ACHN (cell line): ENCODE results near the gene VSTM4.

Experiments
- DNase-seq: peaks from one replicate; pipeline ENCODE4 v3.0.0-alpha.2; 2015
- in situ Hi-C: cut with HindIII; loops from 2 replicates; pipeline ENCODE4 v1.10.0; 2017; ENCODE audit warnings: low sequenced_read_pairs, low pct_ligation_motif_present, low pct_unique_long_range_greater_than_20kb

Gene VSTM4

DNA sequence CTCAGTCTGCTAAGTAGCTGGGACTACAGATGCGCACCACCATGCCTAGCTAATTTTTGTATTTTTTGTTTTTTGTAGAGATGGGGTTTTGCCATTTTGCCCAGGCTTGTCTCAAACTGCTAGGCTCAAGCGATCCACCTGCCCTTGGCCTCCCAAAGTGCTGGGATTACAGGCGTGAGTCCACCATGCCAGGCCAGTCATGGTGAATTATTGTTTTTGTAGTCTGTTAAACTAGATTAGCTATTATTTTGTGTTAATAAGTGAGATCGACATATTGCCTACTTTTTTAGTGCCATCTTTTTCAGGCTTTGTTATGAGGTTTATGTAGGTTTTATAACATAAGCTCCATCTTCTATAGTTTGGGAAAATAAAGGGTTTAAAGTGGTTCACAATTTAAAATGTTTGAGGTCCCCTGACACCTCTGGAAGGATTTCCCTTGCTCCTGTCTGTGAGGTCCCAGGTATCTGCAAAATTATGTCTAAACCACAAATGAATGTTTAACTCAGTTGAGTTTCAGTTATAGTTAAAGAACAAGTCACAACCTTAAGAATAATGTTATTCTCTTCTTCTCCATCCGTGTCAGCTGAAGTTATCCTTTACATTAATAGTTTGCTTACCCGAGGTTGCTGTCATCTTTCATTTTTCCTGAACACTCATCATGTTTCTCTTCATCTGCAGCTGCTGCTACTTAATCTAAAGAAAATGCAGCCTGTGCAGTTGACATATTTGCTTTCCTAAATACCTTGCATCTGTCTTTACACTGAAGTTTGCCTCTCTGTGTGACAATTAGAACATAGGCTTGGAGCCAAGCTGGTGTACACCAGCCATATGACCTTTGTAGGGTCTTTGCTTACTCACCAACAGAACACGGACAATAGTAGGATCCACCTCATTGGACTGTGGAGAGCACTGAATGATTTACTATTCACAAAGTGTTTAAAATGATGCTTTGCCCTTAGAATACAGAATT lies 8.9 kb upstream of the VSTM4 start:
- no peak for DNase-seq
- in situ Hi-C loops = no loop called here

DNA sequence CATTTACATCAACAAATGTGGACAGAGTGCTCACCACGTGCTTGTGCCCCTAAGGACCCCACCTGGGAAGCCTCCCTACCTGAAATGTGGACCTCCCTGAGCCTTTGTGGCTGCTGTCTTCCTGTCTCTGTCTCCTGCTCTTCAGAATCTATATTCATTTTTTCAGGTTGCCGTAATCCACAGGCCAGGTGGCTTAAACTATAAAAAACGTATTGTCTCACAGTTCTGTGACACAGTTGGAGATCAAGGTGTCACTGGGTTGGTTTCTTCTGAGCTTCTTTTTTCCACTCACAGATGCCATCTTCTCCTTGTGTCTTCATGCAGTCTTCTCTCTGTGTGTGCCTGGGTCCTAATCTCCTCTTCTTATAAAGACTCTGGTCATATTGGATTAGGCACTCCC lies 5.6 kb upstream of the VSTM4 start:
- in situ Hi-C loops = no loop called here
- no peak for DNase-seq

DNA sequence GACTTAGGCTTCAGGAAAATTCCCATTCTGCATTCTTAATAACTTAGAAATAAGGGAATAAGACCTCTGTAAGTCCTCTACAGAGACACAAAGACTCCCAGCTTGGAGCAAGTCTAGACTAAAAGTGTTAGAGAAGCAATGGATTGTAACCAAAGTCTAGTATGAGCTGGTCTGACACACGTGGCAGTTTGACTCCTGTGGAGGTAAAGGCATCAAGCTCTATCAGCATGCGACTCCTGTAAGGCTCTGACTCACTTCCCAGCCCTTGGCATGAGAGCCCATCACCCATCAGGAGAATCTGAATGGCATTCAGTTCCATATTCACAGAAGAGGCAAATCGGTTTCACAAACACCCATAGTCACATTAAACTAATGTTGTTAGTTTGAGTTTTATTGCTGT lies 4.4 kb upstream of the VSTM4 start:
- in situ Hi-C loops = no loop called here
- no peak for DNase-seq

DNA sequence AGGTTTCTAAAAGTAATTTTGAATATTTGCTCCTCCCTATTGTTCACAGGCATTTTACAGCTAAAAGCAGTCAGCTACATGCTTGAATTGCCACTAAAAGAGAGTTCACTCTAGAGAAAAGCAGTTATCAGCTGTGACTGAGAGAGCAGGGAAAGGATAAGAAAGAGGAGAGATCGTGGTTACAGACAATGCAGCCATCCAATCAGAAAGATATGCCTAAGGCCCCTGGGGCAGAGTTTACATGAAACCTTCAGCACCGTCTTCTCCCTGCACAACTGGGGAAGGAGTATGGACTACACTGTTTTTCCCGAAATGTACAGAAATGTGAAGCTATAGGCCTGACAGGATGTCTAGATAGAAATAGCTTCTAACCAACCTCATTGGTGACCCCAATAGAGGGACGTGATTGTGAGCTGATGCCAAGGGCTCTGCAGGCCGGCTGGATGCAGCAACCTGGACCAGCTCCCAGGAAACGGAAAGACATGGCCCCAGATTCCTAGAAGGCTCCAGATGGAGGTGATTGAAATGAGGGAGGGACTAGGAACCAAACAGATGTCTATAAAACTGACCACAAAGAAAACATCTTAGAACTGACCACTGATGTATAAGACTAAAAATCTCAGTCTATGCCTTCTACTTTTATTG lies 3.2 kb upstream of the VSTM4 start:
- in situ Hi-C loops = no loop called here

DNA sequence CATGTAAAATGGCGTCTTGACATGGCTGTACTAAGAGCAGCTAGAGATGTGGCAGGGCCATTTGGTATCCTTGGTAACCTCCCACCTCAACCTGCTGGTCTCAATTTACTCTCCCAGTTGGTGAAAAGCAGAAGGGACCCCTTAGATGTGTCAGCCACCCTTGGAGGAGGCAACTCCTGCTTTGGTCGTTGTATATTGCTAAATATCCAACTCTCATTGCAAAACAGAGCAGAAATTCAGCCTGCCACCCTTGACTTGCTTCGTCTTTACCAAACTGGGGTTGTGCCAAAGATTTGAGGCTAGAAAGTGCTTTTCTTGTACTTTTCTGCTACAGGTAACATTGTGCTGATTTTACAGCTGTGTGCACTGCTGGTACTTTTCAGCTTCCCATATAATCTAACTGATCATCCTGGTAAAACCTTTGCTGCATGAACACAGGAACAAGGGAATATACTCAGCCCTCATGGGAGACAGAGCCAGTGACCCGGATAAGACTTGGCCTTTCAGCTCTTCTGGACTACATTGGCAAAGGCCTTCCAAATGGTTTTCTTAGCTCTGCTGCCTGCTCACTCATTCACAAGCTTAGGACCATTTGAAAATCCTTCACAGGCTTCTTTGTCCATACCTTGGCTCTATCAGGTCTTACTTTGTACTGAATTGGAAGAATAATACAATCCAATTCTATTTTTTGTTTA lies 2.2 kb upstream of the VSTM4 start:
- DNase-seq = no peak
- in situ Hi-C loops = no loop called here

More for the DNA sequence above, 3.2 kb upstream of the VSTM4 start:
- DNase-seq = no peak

DNA sequence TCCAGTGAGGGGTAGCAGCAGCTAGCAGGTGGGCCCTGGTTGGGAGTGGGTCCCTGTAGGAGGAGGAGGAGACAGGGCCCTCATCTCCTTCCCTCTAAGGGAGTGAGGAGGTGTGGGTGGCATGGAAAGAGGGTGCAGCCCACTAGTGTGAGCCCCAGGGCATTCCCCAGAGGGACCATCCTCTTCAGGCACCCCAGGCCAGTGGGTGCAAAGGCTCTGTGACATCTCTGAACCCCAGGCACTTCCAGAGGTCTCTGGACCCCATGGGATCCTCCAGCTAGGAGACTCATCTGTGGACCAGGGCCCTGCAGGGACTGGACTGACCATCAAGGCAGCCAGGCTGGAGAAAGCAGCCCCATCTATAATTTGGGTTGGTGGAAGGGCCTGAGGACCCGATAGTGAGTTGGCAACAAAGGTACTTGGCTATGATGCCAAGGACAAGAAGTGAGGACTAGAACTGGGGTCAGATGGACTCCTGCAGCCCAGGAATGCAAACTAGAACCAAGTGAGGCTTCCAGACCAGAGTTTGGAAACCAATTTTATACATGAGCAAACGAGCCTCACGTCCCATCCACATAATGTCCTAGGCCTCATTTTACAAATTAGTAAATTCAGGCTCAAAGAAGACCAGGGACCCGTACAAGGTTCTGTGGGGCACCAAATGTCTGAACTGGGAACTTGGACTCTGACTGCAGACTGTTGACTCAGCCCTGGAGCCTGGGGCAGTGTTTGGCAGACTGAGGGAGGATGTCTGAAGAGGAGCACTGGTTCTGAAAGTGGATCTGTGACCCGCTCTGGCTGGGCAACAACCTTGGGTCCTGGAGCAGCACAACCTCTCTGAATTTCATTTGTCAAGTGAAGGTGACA lies 1.4 kb upstream of the VSTM4 start:
- in situ Hi-C loops = no loop called here
- DNase-seq = no peak

DNA sequence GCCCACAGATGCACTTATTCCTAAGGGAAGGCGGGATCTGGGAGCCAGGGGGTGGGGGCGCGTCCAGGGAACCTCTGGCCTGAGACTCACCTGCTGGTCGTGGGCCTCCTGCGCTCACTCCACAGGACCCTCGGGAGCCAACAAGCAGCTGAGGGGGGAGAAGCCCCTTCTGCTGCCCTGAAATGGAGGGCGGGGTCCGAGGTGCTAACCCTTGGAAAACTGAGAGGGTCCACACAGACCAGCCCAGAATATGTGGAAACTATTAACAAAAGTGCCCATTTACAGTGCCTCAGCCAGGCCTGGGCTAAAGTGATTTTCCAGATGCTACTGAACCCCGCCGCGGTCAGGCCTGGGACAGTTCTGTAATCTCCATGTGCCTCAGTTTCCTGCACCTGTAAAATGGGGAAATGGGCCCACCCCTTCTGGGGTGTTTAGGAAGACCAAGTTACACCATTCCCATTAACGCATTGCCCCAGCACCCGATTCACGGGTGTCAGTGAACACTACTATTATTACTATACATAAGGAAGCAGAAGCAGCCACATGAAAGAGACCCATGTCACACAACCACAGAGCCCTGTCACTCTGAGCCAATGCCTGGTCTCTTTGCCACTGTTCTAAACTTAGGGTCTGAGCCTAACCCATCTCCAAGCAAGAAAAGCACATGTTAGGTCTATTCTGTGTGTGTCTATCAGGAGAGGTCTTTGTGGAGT lies 630 bp upstream of the VSTM4 start:
- DNase-seq = no peak
- in situ Hi-C loops = no loop called here

DNA sequence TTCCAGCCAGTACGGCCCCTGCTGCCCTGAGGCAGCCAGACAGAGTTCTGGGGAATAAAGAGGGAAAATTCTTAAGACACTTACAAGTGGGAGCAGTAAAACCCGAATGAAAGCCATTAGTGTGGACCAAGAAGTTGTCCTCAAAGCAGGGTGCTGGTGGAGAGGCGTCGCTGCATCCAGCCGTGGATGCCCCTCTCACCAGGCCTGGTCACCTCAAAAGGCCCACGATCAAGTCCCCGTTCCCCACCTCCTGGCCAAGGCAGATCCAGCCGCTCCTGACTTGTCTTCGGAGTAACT lies 656 bp downstream of the VSTM4 start:
- in situ Hi-C loops = no loop called here
- no peak for DNase-seq

DNA sequence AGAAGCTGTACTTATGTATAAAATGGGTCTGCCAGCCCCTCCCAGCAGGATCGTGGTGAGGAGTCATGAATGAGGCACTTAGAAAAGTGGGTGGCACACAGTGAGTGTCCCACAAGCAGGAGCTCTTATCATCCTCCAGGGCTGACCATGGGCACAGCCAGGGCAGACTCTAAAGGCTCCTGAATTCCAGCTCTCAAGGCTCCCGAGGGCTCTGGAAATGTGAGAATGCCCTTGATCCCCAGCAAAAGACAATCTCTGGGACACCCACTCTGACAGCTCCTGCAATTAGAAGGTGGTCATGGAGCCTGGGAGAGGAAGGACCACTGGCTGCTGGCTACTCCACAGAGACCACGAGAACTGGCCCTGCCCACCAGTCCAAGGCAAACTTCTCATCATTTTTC lies 1.6 kb downstream of the VSTM4 start:
- in situ Hi-C loops = no loop called here
- no peak for DNase-seq

DNA sequence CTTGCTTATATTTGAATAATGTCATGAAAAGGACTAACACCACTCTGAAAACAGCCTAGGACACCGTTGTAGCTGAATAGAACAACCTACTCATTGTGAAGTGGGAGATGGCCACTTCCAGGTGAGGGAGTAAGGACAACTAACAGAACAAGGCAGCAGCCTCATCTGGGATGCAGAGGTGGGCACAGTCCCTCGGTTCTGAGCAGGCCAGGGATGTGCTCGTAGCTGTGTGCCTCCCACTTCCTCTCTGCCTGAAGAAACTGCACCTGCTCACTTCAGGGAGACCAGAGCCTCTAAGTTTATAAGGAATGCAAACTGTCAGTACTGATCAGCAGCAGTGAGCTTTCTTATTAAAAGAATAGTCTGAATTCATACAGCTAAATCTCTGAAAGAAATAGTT lies 2.5 kb downstream of the VSTM4 start:
- no peak for DNase-seq
- in situ Hi-C loops = no loop called here

DNA sequence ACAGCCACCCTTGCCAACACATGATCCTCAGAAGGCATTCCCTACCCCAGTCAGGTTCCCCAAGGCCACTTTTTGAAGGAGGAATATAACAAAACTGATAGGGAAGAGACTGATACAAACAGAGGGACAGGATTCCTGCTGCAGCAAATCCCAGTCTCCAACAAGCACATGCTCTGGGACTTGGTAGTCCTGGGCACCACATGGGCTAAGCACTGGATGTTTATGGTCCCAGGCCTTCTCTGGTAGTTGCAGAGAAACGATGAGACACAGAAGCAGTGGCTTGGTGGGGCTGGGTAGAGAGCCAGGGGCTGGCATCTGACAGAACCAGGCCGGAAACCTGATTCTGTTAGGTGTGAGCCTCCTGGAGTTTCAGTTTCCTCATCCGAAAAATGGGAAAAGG lies 3.2 kb downstream of the VSTM4 start:
- in situ Hi-C loops = no loop called here
- DNase-seq = no peak

DNA sequence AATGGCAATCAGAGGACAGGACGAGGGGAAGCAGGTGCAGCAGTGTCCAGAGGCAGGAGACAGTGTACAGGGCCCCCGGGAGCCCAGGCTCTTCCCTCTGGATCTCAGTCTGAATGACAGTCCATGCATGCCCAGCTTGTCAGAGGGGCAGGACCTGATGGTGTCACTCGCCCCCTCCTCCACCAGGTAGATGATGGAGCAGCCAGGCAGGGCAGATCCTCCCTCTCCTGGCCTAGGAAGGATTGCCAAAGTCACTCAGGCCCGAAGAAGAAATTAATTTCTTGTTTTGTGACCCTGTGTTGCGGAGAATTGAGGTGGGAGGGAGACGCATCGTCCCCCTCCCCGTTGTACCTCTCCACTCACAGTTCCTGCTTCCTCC lies 4.0 kb downstream of the VSTM4 start:
- in situ Hi-C loops = no loop called here
- no peak for DNase-seq

DNA sequence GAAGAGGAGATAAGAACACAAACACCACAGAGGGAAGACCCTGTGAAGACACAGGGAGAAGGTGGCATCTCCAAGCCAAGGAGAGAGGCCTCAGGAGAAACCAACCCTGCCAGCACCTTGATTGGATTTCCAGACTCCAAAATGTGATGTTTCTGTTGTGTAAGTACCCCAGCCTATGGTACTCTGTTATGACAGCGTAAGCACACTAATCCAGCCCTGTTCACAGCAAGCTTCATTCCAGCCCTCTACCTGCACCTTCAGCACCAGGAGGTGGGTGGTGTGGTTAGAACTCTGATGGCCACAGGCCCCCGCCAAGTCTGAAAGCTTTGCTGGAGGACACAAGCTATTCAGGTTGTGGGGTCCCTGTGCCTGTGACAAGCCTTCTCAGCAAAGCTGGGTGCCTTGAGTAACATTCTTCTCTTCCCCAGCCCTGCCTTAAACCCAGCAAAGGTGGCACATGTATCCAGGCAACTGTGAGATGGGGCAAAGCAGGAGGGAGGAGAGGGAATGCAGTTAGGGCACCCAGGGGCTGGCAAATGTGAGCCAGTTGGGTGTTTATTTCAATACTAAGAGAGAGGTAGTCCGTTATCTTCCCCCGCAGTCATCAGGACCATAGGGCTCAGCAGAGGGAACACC lies 4.5 kb downstream of the VSTM4 start:
- DNase-seq = no peak
- in situ Hi-C loops = no loop called here

DNA sequence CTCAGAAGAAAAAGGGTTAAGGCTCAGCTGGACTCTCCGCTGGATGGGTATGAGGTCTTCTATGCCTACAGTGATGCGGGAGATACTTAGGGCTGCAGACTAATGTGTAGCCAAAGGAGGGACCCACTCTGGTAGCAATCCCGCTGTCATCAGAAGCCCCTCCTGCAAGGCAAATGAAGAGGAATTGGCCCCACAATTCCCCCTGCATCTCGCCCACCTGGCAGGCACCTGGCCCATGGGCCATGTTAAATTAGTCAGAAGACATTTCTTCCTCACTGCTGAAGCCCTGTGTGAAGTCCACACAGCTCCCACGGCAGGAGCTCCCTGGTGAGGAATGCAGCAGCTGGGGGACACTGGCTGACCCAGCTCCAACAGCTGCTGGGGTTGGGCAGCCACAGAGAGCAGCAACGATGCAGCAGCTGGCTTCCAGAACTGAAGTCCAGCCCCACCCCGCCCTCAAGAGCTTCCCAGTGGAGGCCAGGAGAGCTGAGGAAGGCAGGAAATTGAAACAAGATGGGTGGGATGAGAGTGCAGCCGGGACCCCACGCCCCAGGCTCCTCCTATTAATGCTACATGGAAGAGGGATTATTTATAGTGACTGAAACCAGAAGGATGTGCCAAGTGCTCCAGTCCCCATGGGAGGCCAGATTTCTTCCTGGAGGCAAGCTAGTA lies 5.5 kb downstream of the VSTM4 start:
- no peak for DNase-seq

DNA sequence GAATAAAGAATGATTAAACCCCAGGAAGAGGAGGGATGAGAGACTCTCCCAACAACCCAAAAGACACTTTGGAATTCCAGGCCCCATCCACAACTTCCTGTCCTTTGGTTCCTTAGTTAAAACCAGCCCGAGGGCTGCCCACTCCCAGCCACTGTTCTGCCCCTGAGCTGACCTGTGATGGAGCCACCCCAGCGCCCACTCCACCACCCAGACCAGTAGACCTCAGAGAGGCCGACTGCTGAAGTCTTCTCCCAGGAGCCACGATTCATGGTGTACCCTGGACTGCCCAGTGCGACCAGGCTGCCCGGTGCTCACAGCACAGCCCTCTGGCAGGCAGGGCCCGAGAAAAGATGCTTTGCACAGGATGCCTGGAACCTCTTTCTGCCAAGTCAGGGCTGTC lies 6.7 kb downstream of the VSTM4 start:
- in situ Hi-C loops = no loop called here
- DNase-seq = no peak

More for the DNA sequence above, 5.5 kb downstream of the VSTM4 start:
- in situ Hi-C loops = no loop called here

DNA sequence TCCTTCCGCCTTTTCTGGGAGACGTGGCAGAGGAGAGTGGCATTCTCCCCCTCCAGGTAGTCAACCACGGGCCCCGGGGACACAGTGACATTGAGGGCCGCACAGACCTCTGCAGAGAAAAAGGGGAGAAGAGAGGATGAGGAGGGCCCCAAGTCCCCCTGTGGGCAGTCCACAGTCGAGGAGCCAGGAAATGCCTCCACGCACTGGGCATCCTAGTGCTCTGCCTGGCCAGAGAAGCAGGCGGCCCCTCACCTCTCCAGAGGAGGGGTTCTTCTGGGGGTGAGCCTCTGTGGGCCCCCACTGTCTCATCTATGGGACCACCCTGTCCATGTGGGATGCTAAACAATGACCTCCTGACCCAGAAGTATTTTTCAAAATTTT lies 7.4 kb downstream of the VSTM4 start:
- DNase-seq = no peak
- in situ Hi-C loops = no loop called here

DNA sequence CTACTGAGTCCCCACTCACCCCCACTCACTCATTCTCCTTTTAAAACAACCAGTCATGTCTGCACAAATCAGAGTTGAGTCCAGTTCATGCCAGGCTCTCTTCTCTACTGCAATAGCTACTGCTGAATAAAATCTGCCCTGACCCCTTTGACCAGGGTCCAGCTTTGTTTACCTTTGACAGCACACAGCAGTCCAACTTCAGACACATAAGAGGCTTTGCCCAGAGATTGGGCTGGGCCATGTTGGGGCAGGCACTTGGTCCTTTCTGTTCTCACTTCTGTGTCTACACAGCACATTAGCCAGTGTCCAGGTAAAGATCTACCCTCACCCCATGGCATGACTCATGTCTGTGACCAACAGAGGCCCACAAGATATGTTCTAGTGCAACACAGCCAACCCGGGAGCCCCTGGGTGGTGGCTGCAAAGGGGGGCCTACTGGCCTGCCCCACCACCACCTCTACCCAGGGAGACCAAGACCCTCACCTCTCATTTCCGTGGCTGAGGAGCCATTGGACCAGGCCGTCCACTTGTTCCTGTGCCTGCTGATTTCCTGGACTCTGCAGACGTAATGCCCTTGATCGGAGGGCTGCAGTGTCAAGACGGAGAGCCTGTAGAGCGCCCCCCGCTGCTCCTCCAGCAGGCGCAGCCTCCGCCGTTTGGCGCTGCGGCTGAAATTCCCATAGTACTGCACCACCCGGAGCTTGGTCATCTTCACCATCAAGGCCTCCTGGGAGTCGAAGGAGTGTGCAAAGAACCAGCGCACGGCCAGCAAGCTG lies 8.0 kb downstream of the VSTM4 start:
- DNase-seq = no peak
- in situ Hi-C loops = no loop called here
